ENCODE results near the gene NCOA3.

NCOA3 gene

GRCh38 chr20:47678536-47678935 is 176.8 kb downstream of the NCOA3 start:
- in situ Hi-C loops (cut with HindIII; ENCODE audit: low pct_ligation_motif_present, low pct_unique_long_range_greater_than_20kb, low sequenced_read_pairs), result no loop called here
- DNase-seq, result no peak

- in situ Hi-C loops (cut with HindIII; ENCODE audit: low pct_ligation_motif_present, low pct_unique_long_range_greater_than_20kb, low sequenced_read_pairs), result no loop called here
- no peak for DNase-seq
These were observed 177.8 kb downstream of the NCOA3 start for GRCh38 chr20:47679462-47679861.

GRCh38 chr20:47680804-47681529 is 179.3 kb downstream of the NCOA3 start:
- in situ Hi-C loops (cut with HindIII; ENCODE audit: low pct_ligation_motif_present, low pct_unique_long_range_greater_than_20kb, low sequenced_read_pairs), result no loop called here
- DNase-seq, result no peak

GRCh38 chr20:47682028-47682783 is 180.5 kb downstream of the NCOA3 start:
- no peak for DNase-seq

GRCh38 chr20:47682916-47683315 is 181.2 kb downstream of the NCOA3 start:
- in situ Hi-C loops (cut with HindIII; ENCODE audit: low pct_ligation_motif_present, low pct_unique_long_range_greater_than_20kb, low sequenced_read_pairs), result no loop called here
- no peak for DNase-seq

More at GRCh38 chr20:47682028-47682783, 180.5 kb downstream of the NCOA3 start:
- in situ Hi-C loops (cut with HindIII; ENCODE audit: low pct_ligation_motif_present, low pct_unique_long_range_greater_than_20kb, low sequenced_read_pairs), result no loop called here

- in situ Hi-C loops (cut with HindIII; ENCODE audit: low pct_ligation_motif_present, low pct_unique_long_range_greater_than_20kb, low sequenced_read_pairs), result no loop called here
- DNase-seq, result no peak
These were observed 182.8 kb downstream of the NCOA3 start for GRCh38 chr20:47684306-47685080.

- in situ Hi-C loops (cut with HindIII; ENCODE audit: low pct_ligation_motif_present, low pct_unique_long_range_greater_than_20kb, low sequenced_read_pairs), result no loop called here
- peak; percentile 80 for DNase-seq
These were observed 184.9 kb downstream of the NCOA3 start for GRCh38 chr20:47686545-47686944.

GRCh38 chr20:47687095-47687987 is 185.7 kb downstream of the NCOA3 start:
- in situ Hi-C loops (cut with HindIII; ENCODE audit: low pct_ligation_motif_present, low pct_unique_long_range_greater_than_20kb, low sequenced_read_pairs), result no loop called here
- no peak for DNase-seq

GRCh38 chr20:47688385-47689381 is 187.0 kb downstream of the NCOA3 start:
- in situ Hi-C loops (cut with HindIII; ENCODE audit: low pct_ligation_motif_present, low pct_unique_long_range_greater_than_20kb, low sequenced_read_pairs), result no loop called here
- peak; percentile 42 for DNase-seq

GRCh38 chr20:47689731-47690130 is 188.0 kb downstream of the NCOA3 start:
- DNase-seq, result peak; percentile 59
- in situ Hi-C loops (cut with HindIII; ENCODE audit: low pct_ligation_motif_present, low pct_unique_long_range_greater_than_20kb, low sequenced_read_pairs), result no loop called here

GRCh38 chr20:47691625-47692024 is 189.9 kb downstream of the NCOA3 start:
- DNase-seq, result no peak
- in situ Hi-C loops (cut with HindIII; ENCODE audit: low pct_ligation_motif_present, low pct_unique_long_range_greater_than_20kb, low sequenced_read_pairs), result no loop called here

- in situ Hi-C loops (cut with HindIII; ENCODE audit: low pct_ligation_motif_present, low pct_unique_long_range_greater_than_20kb, low sequenced_read_pairs), result no loop called here
These were observed 192.5 kb downstream of the NCOA3 start for GRCh38 chr20:47694021-47694818.

GRCh38 chr20:47696856-47697255 is 195.2 kb downstream of the NCOA3 start:
- in situ Hi-C loops (cut with HindIII; ENCODE audit: low pct_ligation_motif_present, low pct_unique_long_range_greater_than_20kb, low sequenced_read_pairs), result no loop called here
- no peak for DNase-seq

More at GRCh38 chr20:47694021-47694818, 192.5 kb downstream of the NCOA3 start:
- DNase-seq, result no peak

- DNase-seq, result no peak
- in situ Hi-C loops (cut with HindIII; ENCODE audit: low pct_ligation_motif_present, low pct_unique_long_range_greater_than_20kb, low sequenced_read_pairs), result no loop called here
These were observed 196.5 kb downstream of the NCOA3 start for GRCh38 chr20:47698142-47698541.

GRCh38 chr20:47699818-47700217 is 198.1 kb downstream of the NCOA3 start:
- in situ Hi-C loops (cut with HindIII; ENCODE audit: low pct_ligation_motif_present, low pct_unique_long_range_greater_than_20kb, low sequenced_read_pairs), result no loop called here

GRCh38 chr20:47700327-47700726 is 198.6 kb downstream of the NCOA3 start:
- DNase-seq, result no peak
- in situ Hi-C loops (cut with HindIII; ENCODE audit: low pct_ligation_motif_present, low pct_unique_long_range_greater_than_20kb, low sequenced_read_pairs), result no loop called here

More at GRCh38 chr20:47699818-47700217, 198.1 kb downstream of the NCOA3 start:
- no peak for DNase-seq
